Osteoblast (primary cell): Measurements from ENCODE around the gene MKRN2. TPM values are rescaled to one million over a fixed set of nuclear protein-coding genes. Genes with fewer than 3 reads are reported as not detected.

Experiments
- DNase-seq: peaks from one replicate; pipeline ENCODE4 v3.0.0; 2011; ENCODE audit warnings: low spot score, mixed read lengths; ENCODE audit not compliant: insufficient read length; ENCODE audit errors: missing footprints
- H2AFZ ChIP-seq: 2 replicates; pipeline ENCODE4 v1.6.0; 2011; ENCODE audit warnings: mild to moderate bottlenecking, low read length
- H3K27ac ChIP-seq: 2 replicates; pipeline ENCODE4 v1.5.1; 2011; ENCODE audit warnings: mild to moderate bottlenecking, low read depth, low read length, moderate library complexity
- H3K27me3 ChIP-seq: 2 replicates; pipeline ENCODE4 v1.6.0; 2012; ENCODE audit warnings: mild to moderate bottlenecking, control low read depth, inconsistent platforms, low read length, moderate library complexity; ENCODE audit not compliant: insufficient read depth
- H3K36me3 ChIP-seq: 2 replicates; pipeline ENCODE4 v1.5.1; 2011; ENCODE audit warnings: mild to moderate bottlenecking, low read length, control low read depth, moderate library complexity; ENCODE audit not compliant: insufficient read depth
- H3K4me1 ChIP-seq: 2 replicates; pipeline ENCODE4 v1.5.1; 2011; ENCODE audit warnings: mild to moderate bottlenecking, low read length, control low read depth, moderate library complexity; ENCODE audit not compliant: insufficient read depth
- H3K4me2 ChIP-seq: 2 replicates; pipeline ENCODE4 v1.6.0; 2011; ENCODE audit warnings: mild to moderate bottlenecking, low read length; ENCODE audit not compliant: insufficient read depth
- H3K4me3 ChIP-seq: fragments of 200-600 bp; sonication (generic); 3 replicates; pipeline ENCODE4 v1.5.1; 2012; ENCODE audit warnings: mild to moderate bottlenecking, low read length, inconsistent platforms; ENCODE audit not compliant: insufficient read depth
- H3K79me2 ChIP-seq: 2 replicates; pipeline ENCODE4 v1.6.0; 2012; ENCODE audit warnings: mild to moderate bottlenecking, low read length, control low read depth, inconsistent platforms; ENCODE audit not compliant: insufficient read depth
- H3K9me3 ChIP-seq: 2 replicates; pipeline ENCODE4 v1.5.1; 2011; ENCODE audit warnings: low read depth, low read length, control low read depth
- H4K20me1 ChIP-seq: 2 replicates; pipeline ENCODE4 v1.6.0; 2012; ENCODE audit warnings: mild to moderate bottlenecking, low read length, control low read depth; ENCODE audit not compliant: insufficient read depth
- total RNA-seq: library from RNA; depleted of rRNA; stranded (reverse); fragments of >200 nt; gene quantifications from 2 replicates; pipeline ENCODE4 v1.2.3, GENCODE V29; 2012
- TF ChIP-seq, protein P1 (sequence below): IDR thresholded peaks from 2 replicates; pipeline ENCODE4 v1.5.1; 2011; ENCODE audit warnings: mild to moderate bottlenecking, low read depth, low read length, moderate library complexity; ENCODE audit errors: extremely low read depth

The MKRN2 gene
- total RNA-seq, 1 donor, result 40.9 TPM

GRCh38 chr3:12556314-12556689 lies 585 bp upstream of the MKRN2 start:
- H3K4me1 ChIP-seq, result peaks cover 9% of the 10 kb centered on the region
- peak overlapping the region; percentile 97 for H3K4me2 ChIP-seq
- H3K36me3 ChIP-seq, result no peaks in the 10 kb centered on the region
- H4K20me1 ChIP-seq, result peaks cover 31% of the 10 kb centered on the region
- H2AFZ ChIP-seq, result peak overlapping the region; percentile 100
- H3K9me3 ChIP-seq, result no peaks in the 10 kb centered on the region
- H3K27me3 ChIP-seq, result no peaks in the 10 kb centered on the region
- DNase-seq, result no peak
- TF ChIP-seq, protein P1, sequence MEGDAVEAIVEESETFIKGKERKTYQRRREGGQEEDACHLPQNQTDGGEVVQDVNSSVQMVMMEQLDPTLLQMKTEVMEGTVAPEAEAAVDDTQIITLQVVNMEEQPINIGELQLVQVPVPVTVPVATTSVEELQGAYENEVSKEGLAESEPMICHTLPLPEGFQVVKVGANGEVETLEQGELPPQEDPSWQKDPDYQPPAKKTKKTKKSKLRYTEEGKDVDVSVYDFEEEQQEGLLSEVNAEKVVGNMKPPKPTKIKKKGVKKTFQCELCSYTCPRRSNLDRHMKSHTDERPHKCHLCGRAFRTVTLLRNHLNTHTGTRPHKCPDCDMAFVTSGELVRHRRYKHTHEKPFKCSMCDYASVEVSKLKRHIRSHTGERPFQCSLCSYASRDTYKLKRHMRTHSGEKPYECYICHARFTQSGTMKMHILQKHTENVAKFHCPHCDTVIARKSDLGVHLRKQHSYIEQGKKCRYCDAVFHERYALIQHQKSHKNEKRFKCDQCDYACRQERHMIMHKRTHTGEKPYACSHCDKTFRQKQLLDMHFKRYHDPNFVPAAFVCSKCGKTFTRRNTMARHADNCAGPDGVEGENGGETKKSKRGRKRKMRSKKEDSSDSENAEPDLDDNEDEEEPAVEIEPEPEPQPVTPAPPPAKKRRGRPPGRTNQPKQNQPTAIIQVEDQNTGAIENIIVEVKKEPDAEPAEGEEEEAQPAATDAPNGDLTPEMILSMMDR, result no peak
- H3K79me2 ChIP-seq, result peaks cover 43% of the 10 kb centered on the region
- peak overlapping the region; percentile 96 for H3K4me3 ChIP-seq
- peak overlapping the region; percentile 92 for H3K27ac ChIP-seq

GRCh38 chr3:12557473-12558100 lies 700 bp downstream of the MKRN2 start:
- Histone ChIP-seq H3K4me2 (peak overlapping the region; percentile 97), H3K27me3 (no peaks in the 10 kb centered on the region), H3K27ac (peak overlapping the region; percentile 92), H3K79me2 (peaks cover 56% of the 10 kb centered on the region), H3K9me3 (no peaks in the 10 kb centered on the region), H3K36me3 (no peaks in the 10 kb centered on the region), H2AFZ (peak overlapping the region; percentile 88), H3K4me3 (peak overlapping the region; percentile 96), H3K4me1 (peaks cover 9% of the 10 kb centered on the region), H4K20me1 (peaks cover 43% of the 10 kb centered on the region)
- DNase-seq, result peak; percentile 43
- TF ChIP-seq, protein P1, result no peak

- Histone ChIP-seq H3K4me3 (no peak overlapping the region), H3K36me3 (no peaks in the 10 kb centered on the region), H2AFZ (no peak overlapping the region), H3K4me2 (peak overlapping the region; percentile 97), H3K9me3 (no peaks in the 10 kb centered on the region), H3K4me1 (peaks cover 13% of the 10 kb centered on the region), H3K79me2 (peaks cover 65% of the 10 kb centered on the region), H4K20me1 (peaks cover 50% of the 10 kb centered on the region), H3K27ac (no peak overlapping the region), H3K27me3 (no peaks in the 10 kb centered on the region)
- TF ChIP-seq, protein P1, result no peak
- no peak for DNase-seq
Observed at GRCh38 chr3:12558706-12559105, 1.8 kb downstream of the MKRN2 start.

DNA sequence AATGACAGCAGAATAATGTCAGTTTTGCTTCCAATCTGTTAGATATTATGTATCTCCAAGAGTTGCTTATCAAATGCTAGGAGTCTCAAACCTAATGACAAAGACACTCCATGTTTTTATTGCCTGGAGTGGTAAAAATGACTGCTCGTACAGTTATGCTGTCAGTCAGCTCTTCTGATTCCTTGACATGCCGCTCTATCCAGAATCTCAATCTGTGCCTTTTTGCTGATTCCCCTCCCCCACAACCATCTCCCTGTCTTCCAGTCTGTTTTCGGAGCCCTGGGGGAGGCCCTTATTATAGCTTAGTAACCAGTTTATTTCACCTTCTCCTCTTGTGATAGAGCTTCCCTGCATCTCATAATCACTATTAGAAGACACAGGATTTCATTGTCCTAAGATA lies 2.6 kb downstream of the MKRN2 start:
- no peak overlapping the region for H3K4me3 ChIP-seq
- H3K27me3 ChIP-seq, result no peaks in the 10 kb centered on the region
- H3K79me2 ChIP-seq, result peaks cover 74% of the 10 kb centered on the region
- no peak overlapping the region for H2AFZ ChIP-seq
- H4K20me1 ChIP-seq, result peaks cover 53% of the 10 kb centered on the region
- H3K9me3 ChIP-seq, result no peaks in the 10 kb centered on the region
- H3K36me3 ChIP-seq, result no peaks in the 10 kb centered on the region
- H3K27ac ChIP-seq, result no peak overlapping the region
- no peak overlapping the region for H3K4me2 ChIP-seq
- TF ChIP-seq, protein P1, result no peak
- DNase-seq, result no peak
- H3K4me1 ChIP-seq, result peaks cover 13% of the 10 kb centered on the region
